ENCODE measurements around the gene KATNAL1. TPM values are rescaled to one million over a fixed set of nuclear protein-coding genes. Genes with fewer than 3 reads are reported as not detected.

KATNAL1 gene
- total and polyA plus RNA-seq, 4 donors = 17.4 to 45.9 (median 26.7) TPM

DNA sequence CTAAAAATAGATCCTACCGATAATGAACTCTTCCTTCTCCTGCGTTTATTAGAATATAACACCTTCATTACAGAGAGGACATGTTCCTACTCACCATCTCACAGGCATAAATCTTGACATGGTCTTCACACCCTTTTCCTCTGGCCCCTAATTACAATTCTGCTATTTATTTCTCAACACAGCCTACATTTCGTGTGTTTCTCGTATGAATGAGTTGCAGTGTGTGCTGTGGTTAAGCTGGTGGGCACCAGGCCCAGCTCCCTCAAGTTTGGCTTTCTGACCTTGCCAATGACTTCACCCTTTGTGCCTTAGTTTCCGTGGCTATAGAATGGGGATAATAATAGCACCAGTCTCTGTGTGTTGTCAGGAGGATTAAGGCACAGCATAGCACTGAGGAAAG lies 12.3 kb upstream of the KATNAL1 start:
- Histone ChIP-seq H3K27ac (ENCODE audit: low read depth, low read length) (no peak overlapping the region), H3K4me3 (ENCODE audit: low read depth, low read length) (no peak overlapping the region), H3K4me1 (ENCODE audit: control insufficient read depth, insufficient read depth, low read length) (peaks cover 4% of the 10 kb centered on the region), H3K36me3 (ENCODE audit: control insufficient read depth, insufficient read depth, low read length) (no peaks in the 10 kb centered on the region), H3K27me3 (ENCODE audit: control insufficient read depth, insufficient read depth, low read length) (no peaks in the 10 kb centered on the region), H3K9me3 (ENCODE audit: control insufficient read depth, insufficient read depth, low read length) (no peaks in the 10 kb centered on the region)
- DNase-seq (ENCODE audit: low read depth in 4 of 6, low spot score in 6 of 6) = peak in 2 of 6 donors; percentile 76 to 78
- 17% methylated on average over 2 of the region's 5 CpGs for WGBS (ENCODE audit: insufficient coverage)

DNA sequence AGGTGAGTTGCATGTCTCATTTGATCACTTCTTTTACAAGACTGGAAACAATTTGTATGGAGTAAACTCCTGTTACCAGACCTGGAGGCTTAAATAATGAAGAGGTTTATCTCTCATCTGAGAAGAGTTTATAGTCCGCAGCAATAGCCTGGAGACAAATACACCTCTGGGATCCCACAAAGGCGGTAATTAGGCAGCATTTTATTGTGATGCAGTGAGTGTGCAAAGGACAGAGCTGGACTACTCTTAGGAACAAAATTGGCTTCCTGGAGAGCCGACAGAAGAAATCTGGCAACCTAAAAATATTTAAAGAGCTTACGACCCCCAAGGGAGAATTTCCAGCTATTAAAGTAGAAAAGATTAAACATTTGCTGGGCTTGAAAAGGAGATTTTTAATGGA lies 11.8 kb upstream of the KATNAL1 start:
- Histone ChIP-seq H3K27me3 (ENCODE audit: control insufficient read depth, insufficient read depth, low read length) (no peaks in the 10 kb centered on the region), H3K27ac (ENCODE audit: low read depth, low read length) (no peak overlapping the region), H3K4me3 (ENCODE audit: low read depth, low read length) (no peak overlapping the region), H3K9me3 (ENCODE audit: control insufficient read depth, insufficient read depth, low read length) (no peaks in the 10 kb centered on the region), H3K36me3 (ENCODE audit: control insufficient read depth, insufficient read depth, low read length) (no peaks in the 10 kb centered on the region), H3K4me1 (ENCODE audit: control insufficient read depth, insufficient read depth, low read length) (peaks cover 4% of the 10 kb centered on the region)
- DNase-seq (ENCODE audit: low read depth in 4 of 6, low spot score in 6 of 6) = peak in 3 of 6 donors; percentile 36 to 95 (median 37)
- WGBS (ENCODE audit: insufficient coverage) = 21% methylated on average over 2 of the region's 4 CpGs

DNA sequence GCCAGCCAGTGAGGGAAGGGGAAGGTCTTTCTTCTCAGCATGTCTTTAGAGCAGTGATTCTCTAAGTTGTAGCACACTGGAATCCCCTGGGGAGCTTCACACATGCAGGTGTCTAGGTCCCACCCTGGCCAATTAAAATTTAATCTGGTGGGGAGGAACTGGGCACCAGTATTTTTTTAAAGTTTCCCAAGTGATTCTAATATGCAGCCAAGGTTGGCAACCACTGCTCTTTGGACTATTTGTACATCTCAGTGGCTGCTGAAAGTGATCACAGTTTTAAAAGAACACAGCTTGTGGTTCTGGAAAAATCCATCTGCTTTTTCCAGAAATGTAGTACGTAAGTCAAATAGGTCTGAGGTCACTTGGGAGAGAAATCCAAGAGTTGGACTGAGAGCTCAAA lies 10.7 kb upstream of the KATNAL1 start:
- Histone ChIP-seq H3K36me3 (ENCODE audit: control insufficient read depth, insufficient read depth, low read length) (no peaks in the 10 kb centered on the region), H3K27ac (ENCODE audit: low read depth, low read length) (no peak overlapping the region), H3K4me1 (ENCODE audit: control insufficient read depth, insufficient read depth, low read length) (peaks cover 4% of the 10 kb centered on the region), H3K27me3 (ENCODE audit: control insufficient read depth, insufficient read depth, low read length) (no peaks in the 10 kb centered on the region), H3K4me3 (ENCODE audit: low read depth, low read length) (no peak overlapping the region), H3K9me3 (ENCODE audit: control insufficient read depth, insufficient read depth, low read length) (no peaks in the 10 kb centered on the region)
- 50% methylated on average over 1 of the region's 1 CpG for WGBS (ENCODE audit: insufficient coverage)
- no peak for DNase-seq (ENCODE audit: low read depth in 4 of 6, low spot score in 6 of 6)

DNA sequence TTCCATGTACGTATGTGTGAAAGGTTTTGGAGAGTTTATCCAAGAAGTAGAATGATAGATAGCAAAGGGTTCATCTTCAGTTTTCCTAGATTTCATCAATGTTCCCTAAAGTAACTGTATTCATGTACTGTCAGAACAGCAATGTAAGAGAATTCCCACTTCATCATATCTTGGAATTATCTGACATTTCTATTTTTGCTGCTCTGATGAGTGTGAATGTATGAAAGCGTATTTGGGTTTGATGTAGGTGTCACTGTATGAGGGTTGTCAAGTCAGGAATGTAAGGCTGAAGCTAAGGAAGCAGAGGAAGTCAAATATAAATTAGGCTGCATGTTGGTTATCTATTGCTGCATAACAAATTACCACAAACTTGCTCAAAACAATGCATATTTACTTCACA lies 7.2 kb upstream of the KATNAL1 start:
- WGBS (ENCODE audit: insufficient coverage) = no CpG with 5 or more reads among the region's 2 CpGs
- no peak overlapping the region for H3K4me3 ChIP-seq (ENCODE audit: low read depth, low read length)
- no peaks in the 10 kb centered on the region for H3K27me3 ChIP-seq (ENCODE audit: control insufficient read depth, insufficient read depth, low read length)
- H3K4me1 ChIP-seq (ENCODE audit: control insufficient read depth, insufficient read depth, low read length) = peaks cover under 1% of the 10 kb centered on the region
- DNase-seq (ENCODE audit: low read depth in 4 of 6, low spot score in 6 of 6) = no peak
- no peaks in the 10 kb centered on the region for H3K36me3 ChIP-seq (ENCODE audit: control insufficient read depth, insufficient read depth, low read length)
- H3K9me3 ChIP-seq (ENCODE audit: control insufficient read depth, insufficient read depth, low read length) = no peaks in the 10 kb centered on the region
- H3K27ac ChIP-seq (ENCODE audit: low read depth, low read length) = no peak overlapping the region

DNA sequence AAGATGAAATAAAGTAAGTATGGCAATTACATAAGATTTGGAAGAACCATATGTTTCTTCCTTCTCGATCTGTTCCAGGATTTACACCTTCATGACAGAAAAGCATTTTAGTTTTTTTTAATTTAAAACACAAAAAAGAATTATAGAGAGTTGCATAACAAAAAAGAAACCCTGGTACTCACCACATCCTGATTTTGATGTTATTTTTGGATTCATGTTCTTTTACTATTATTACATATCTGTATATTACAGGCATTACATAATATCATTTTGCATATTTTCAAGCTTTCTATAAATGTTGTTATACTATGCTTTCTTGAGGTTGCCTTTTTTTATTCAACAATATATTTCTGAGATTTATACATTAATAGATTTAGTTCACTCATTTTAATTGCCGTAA lies 6.7 kb upstream of the KATNAL1 start:
- Histone ChIP-seq H3K36me3 (ENCODE audit: control insufficient read depth, insufficient read depth, low read length) (no peaks in the 10 kb centered on the region), H3K4me3 (ENCODE audit: low read depth, low read length) (no peak overlapping the region), H3K27ac (ENCODE audit: low read depth, low read length) (no peak overlapping the region), H3K27me3 (ENCODE audit: control insufficient read depth, insufficient read depth, low read length) (no peaks in the 10 kb centered on the region), H3K4me1 (ENCODE audit: control insufficient read depth, insufficient read depth, low read length) (no peaks in the 10 kb centered on the region), H3K9me3 (ENCODE audit: control insufficient read depth, insufficient read depth, low read length) (no peaks in the 10 kb centered on the region)
- no peak for DNase-seq (ENCODE audit: low read depth in 4 of 6, low spot score in 6 of 6)
- no CpG with 5 or more reads among the region's 2 CpGs for WGBS (ENCODE audit: insufficient coverage)

DNA sequence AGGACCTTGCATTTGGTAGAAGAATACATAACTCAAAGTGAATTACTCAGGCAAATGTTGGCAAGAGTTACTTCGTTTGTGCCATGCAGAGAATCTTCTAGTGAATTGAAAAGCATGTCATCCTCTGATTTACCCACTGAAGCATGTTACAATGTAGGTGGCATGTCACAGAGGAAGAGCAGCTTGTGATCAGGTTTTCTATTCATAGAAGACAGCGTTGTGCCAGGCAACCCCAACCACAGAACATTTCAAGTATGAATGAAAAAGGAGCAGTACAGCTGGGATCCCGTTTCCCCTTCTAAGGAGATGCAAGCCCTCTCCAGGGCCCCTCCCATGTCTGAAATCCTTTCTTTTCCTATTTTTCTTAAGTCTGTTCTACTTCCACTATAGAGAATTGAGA lies 6.0 kb upstream of the KATNAL1 start:
- peak in 1 of 6 donors; percentile 31 for DNase-seq (ENCODE audit: low read depth in 4 of 6, low spot score in 6 of 6)
- Histone ChIP-seq H3K4me3 (ENCODE audit: low read depth, low read length) (no peak overlapping the region), H3K9me3 (ENCODE audit: control insufficient read depth, insufficient read depth, low read length) (no peaks in the 10 kb centered on the region), H3K27ac (ENCODE audit: low read depth, low read length) (no peak overlapping the region), H3K27me3 (ENCODE audit: control insufficient read depth, insufficient read depth, low read length) (no peaks in the 10 kb centered on the region), H3K4me1 (ENCODE audit: control insufficient read depth, insufficient read depth, low read length) (no peaks in the 10 kb centered on the region), H3K36me3 (ENCODE audit: control insufficient read depth, insufficient read depth, low read length) (no peaks in the 10 kb centered on the region)
- WGBS (ENCODE audit: insufficient coverage) = no CpG with 5 or more reads among the region's 3 CpGs

DNA sequence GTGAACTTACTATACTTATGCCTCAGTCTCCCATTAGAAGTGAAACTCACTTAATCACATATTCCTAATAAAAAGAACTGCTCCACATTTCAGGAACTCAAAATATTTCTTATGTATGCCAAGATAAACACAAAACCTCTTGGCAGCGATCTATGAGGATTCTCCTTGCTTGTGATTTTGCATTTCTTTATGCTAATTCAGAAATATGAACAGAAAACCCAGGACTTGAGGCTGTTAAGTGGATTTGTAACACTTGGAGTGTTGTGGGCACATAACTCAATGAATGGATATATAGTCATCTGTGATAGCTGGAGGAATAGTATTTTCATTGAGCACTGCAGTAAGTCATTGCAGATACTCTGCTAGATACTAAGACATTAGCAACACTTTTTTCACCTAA lies 5.6 kb upstream of the KATNAL1 start:
- WGBS (ENCODE audit: insufficient coverage) = no CpG with 5 or more reads among the region's 1 CpG
- Histone ChIP-seq H3K4me1 (ENCODE audit: control insufficient read depth, insufficient read depth, low read length) (no peaks in the 10 kb centered on the region), H3K4me3 (ENCODE audit: low read depth, low read length) (no peak overlapping the region), H3K27ac (ENCODE audit: low read depth, low read length) (no peak overlapping the region), H3K9me3 (ENCODE audit: control insufficient read depth, insufficient read depth, low read length) (no peaks in the 10 kb centered on the region), H3K36me3 (ENCODE audit: control insufficient read depth, insufficient read depth, low read length) (no peaks in the 10 kb centered on the region), H3K27me3 (ENCODE audit: control insufficient read depth, insufficient read depth, low read length) (no peaks in the 10 kb centered on the region)
- no peak for DNase-seq (ENCODE audit: low read depth in 4 of 6, low spot score in 6 of 6)

DNA sequence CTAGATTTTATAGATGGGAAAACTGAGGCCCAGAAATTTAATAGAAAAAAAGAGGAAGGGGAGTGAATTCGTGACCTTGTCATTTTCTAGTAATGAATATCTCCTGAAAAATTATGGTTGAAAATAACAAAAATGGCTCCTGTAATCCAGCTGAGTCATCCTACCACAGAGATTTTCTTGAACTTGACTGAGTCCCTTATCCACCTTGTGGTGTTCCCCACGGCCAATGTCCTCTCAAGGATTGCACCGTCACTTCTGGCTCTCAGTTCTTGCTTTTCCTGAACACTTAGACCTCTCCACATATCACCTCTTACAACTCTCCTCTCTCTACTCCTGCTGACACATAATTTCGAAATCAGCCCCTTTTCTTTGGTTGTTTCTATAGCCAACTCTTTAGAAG lies 1.2 kb upstream of the KATNAL1 start:
- H3K4me1 ChIP-seq (ENCODE audit: control insufficient read depth, insufficient read depth, low read length) = peaks cover 5% of the 10 kb centered on the region
- H3K9me3 ChIP-seq (ENCODE audit: control insufficient read depth, insufficient read depth, low read length) = no peaks in the 10 kb centered on the region
- DNase-seq (ENCODE audit: low read depth in 4 of 6, low spot score in 6 of 6) = no peak
- no peaks in the 10 kb centered on the region for H3K36me3 ChIP-seq (ENCODE audit: control insufficient read depth, insufficient read depth, low read length)
- 85% methylated on average over 2 of the region's 4 CpGs for WGBS (ENCODE audit: insufficient coverage)
- H3K27me3 ChIP-seq (ENCODE audit: control insufficient read depth, insufficient read depth, low read length) = no peaks in the 10 kb centered on the region
- no peak overlapping the region for H3K27ac ChIP-seq (ENCODE audit: low read depth, low read length)
- H3K4me3 ChIP-seq (ENCODE audit: low read depth, low read length) = no peak overlapping the region

DNA sequence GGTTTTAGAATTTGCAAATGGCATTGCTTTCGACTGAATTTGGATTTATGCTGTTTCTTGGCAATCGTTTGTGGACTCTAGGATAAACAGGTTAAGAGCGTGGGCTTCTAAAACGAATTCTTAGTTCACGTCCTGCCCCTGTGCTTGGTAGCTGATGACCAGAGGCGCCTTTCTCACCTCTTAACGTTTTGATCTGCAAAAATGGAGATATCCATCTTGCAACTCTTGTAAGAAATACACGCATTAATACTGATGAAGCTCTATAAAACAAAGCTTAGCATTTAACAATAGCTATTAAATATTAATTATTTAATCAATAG lies 580 bp upstream of the KATNAL1 start:
- Histone ChIP-seq H3K27me3 (ENCODE audit: control insufficient read depth, insufficient read depth, low read length) (no peaks in the 10 kb centered on the region), H3K36me3 (ENCODE audit: control insufficient read depth, insufficient read depth, low read length) (no peaks in the 10 kb centered on the region), H3K27ac (ENCODE audit: low read depth, low read length) (peak overlapping the region; percentile 76), H3K4me3 (ENCODE audit: low read depth, low read length) (peak overlapping the region; percentile 90), H3K4me1 (ENCODE audit: control insufficient read depth, insufficient read depth, low read length) (peaks cover 5% of the 10 kb centered on the region), H3K9me3 (ENCODE audit: control insufficient read depth, insufficient read depth, low read length) (no peaks in the 10 kb centered on the region)
- WGBS (ENCODE audit: insufficient coverage) = 17% methylated on average over 5 of the region's 8 CpGs
- DNase-seq (ENCODE audit: low read depth in 4 of 6, low spot score in 6 of 6) = no peak

DNA sequence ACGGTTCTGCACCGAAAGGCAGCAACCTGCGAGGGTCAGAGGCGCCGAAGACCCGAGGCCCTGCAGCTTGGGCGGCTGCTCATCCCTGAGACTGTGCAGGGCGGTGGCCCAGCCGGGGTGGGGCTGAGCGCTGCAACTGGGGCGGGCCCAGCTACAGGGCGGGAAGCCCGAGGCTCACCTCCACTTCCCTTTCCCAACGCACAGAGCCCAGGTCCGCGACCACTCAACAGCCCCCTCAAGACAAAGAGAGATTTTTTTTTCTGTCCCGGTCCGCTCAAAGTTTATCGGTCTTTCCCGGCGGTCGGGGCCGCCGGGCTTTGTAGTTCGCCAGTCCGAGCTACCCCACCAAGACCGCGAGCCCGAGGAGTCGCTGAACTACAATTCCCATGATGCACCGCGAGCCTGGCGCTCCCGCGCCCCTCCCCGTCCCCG lies 573 bp downstream of the KATNAL1 start:
- H3K27ac ChIP-seq (ENCODE audit: low read depth, low read length) = peak overlapping the region; percentile 76
- H3K4me3 ChIP-seq (ENCODE audit: low read depth, low read length) = peak overlapping the region; percentile 90
- H3K36me3 ChIP-seq (ENCODE audit: control insufficient read depth, insufficient read depth, low read length) = no peaks in the 10 kb centered on the region
- H3K9me3 ChIP-seq (ENCODE audit: control insufficient read depth, insufficient read depth, low read length) = no peaks in the 10 kb centered on the region
- peaks cover 5% of the 10 kb centered on the region for H3K4me1 ChIP-seq (ENCODE audit: control insufficient read depth, insufficient read depth, low read length)
- H3K27me3 ChIP-seq (ENCODE audit: control insufficient read depth, insufficient read depth, low read length) = no peaks in the 10 kb centered on the region
- DNase-seq (ENCODE audit: low read depth in 4 of 6, low spot score in 6 of 6) = peak; percentile 90 to 99 (median 95)
- whole genome bisulfite sequencing (ENCODE audit: insufficient coverage) = under 1% methylated on average over 37 of the region's 37 CpGs
